Measurements from ENCODE around the gene ZSCAN21. TPM values are rescaled to one million over a fixed set of nuclear protein-coding genes. Genes with fewer than 3 reads are reported as not detected.
A peak's percentile ranks its signal among the peaks of the same experiment; 100 is the strongest.

Gene ZSCAN21
- total and polyA plus RNA-seq, 2 experiments from 2014 or later = 3.4 to 8.2 TPM

DNA sequence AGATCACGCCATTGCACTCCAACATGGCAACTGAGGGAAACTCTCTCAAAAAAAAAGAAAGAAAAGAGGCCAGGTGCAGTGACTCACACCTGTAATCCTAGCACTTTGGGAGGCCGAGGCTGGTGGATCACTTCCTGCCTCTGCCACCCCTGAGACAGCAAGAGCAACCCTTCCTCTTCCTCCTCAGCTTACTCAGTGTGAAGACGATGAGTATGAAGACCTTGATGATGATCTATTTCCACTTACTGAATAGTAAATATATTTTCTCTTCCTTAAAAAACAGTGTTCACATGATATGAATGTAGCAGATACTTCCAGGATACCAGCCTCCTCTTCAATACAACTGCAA is 36.3 kb upstream of the ZSCAN21 start:
- no peak overlapping the region for H3K4me2 ChIP-seq (ENCODE audit: unreplicated experiment)
- 73 to 82% methylated on average over 2 to 3 of the region's 3 CpGs for WGBS, 2 experiments (ENCODE audit: low coverage in 1 of 2, low lambda C conversion rate in 2 of 2, missing lambda C conversion rate in 2 of 2)
- H3K79me2 ChIP-seq (ENCODE audit: insufficient read depth) = peaks cover 29% of the 10 kb centered on the region
- H3K4me1 ChIP-seq (ENCODE audit: insufficient read depth) = peaks cover 13% of the 10 kb centered on the region
- H3F3A ChIP-seq (ENCODE audit: insufficient read depth) = no peaks in the 10 kb centered on the region
- H3K36me3 ChIP-seq (ENCODE audit: low read depth) = no peaks in the 10 kb centered on the region
- TF ChIP-seq EZH2phosphoT487 (IDR thresholded peaks at IDR 0.05; ENCODE audit: insufficient read depth, low read depth) (no peak), EZH2 (IDR thresholded peaks at IDR 0.05; ENCODE audit: insufficient read depth, poor library complexity, severe bottlenecking) (no peak)
- in situ Hi-C loops (cut with MboI) = no loop called here
- no peaks in the 10 kb centered on the region for H4K20me1 ChIP-seq (ENCODE audit: insufficient read depth)
- no peaks in the 10 kb centered on the region; the same call in 1 of the 2 replicates for H3K27me3 ChIP-seq (replicated peaks; ENCODE audit: insufficient read depth)
- no peaks in the 10 kb centered on the region for H3K9me3 ChIP-seq (ENCODE audit: low read depth)
- no peak overlapping the region for H3K27ac ChIP-seq
- H3K9me2 ChIP-seq (ENCODE audit: insufficient read depth) = no peaks in the 10 kb centered on the region
- no peak overlapping the region for H3K9ac ChIP-seq
- no peak overlapping the region for H2AFZ ChIP-seq
- H3K4me3 ChIP-seq = no peak overlapping the region
- DNase-seq = no peak

GRCh38 chr7:100015232-100016214 is 34.1 kb upstream of the ZSCAN21 start, which contains the start of gene ZKSCAN1:
Gene ZKSCAN1, plus strand, starts transcription at chr7:100015596. Its CDS starts 7,911 bp downstream, at chr7:100023507.
- in situ Hi-C loops (cut with MboI) = no loop called here
- Histone ChIP-seq H3K27ac (peak within 1 kb of the TSS; percentile 73), H3K9me3 (ENCODE audit: low read depth) (no peaks in the 10 kb centered on the region), H4K20me1 (ENCODE audit: insufficient read depth) (no peaks in the 10 kb centered on the region), H3F3A (ENCODE audit: insufficient read depth) (no peaks in the 10 kb centered on the region), H3K36me3 (ENCODE audit: low read depth) (no peaks in the 10 kb centered on the region), H3K27me3 (replicated peaks; ENCODE audit: insufficient read depth) (no peaks in the 10 kb centered on the region; the same call in 1 of the 2 replicates), H3K9ac (peak within 1 kb of the TSS; percentile 99), H3K4me3 (peak within 1 kb of the TSS; percentile 90), H3K4me1 (ENCODE audit: insufficient read depth) (peaks cover 13% of the 10 kb centered on the region), H3K9me2 (ENCODE audit: insufficient read depth) (no peaks in the 10 kb centered on the region), H3K79me2 (ENCODE audit: insufficient read depth) (peaks cover 51% of the 10 kb centered on the region), H3K4me2 (ENCODE audit: unreplicated experiment) (peak within 1 kb of the TSS; percentile 93), H2AFZ (peak within 1 kb of the TSS; percentile 99)
- no peak for TF ChIP-seq EZH2phosphoT487 (IDR thresholded peaks at IDR 0.05; ENCODE audit: insufficient read depth, low read depth)
- no peak for TF ChIP-seq EZH2 (IDR thresholded peaks at IDR 0.05; ENCODE audit: insufficient read depth, poor library complexity, severe bottlenecking)
- 2 to 3% methylated on average over 50 to 65 of the region's 70 CpGs for WGBS, 2 experiments (ENCODE audit: low coverage in 1 of 2, low lambda C conversion rate in 2 of 2, missing lambda C conversion rate in 2 of 2)
- DNase-seq = peak; percentile 98

- H4K20me1 ChIP-seq (ENCODE audit: insufficient read depth) = no peaks in the 10 kb centered on the region
- H3K9ac ChIP-seq = peak overlapping the region; percentile 99
- H3K4me1 ChIP-seq (ENCODE audit: insufficient read depth) = peaks cover 18% of the 10 kb centered on the region
- no peaks in the 10 kb centered on the region for H3K9me3 ChIP-seq (ENCODE audit: low read depth)
- in situ Hi-C loops (cut with MboI) = no loop called here
- H3K79me2 ChIP-seq (ENCODE audit: insufficient read depth) = peaks cover 59% of the 10 kb centered on the region
- WGBS, 2 experiments (ENCODE audit: low coverage in 1 of 2, low lambda C conversion rate in 2 of 2, missing lambda C conversion rate in 2 of 2) = 6 to 7% methylated on average over 11 of the region's 11 CpGs
- no peaks in the 10 kb centered on the region; the same call in 1 of the 2 replicates for H3K27me3 ChIP-seq (replicated peaks; ENCODE audit: insufficient read depth)
- H3K27ac ChIP-seq = peak overlapping the region; percentile 73
- H3F3A ChIP-seq (ENCODE audit: insufficient read depth) = peaks cover 2% of the 10 kb centered on the region; the same call in 1 of the 2 replicates
- H2AFZ ChIP-seq = peak overlapping the region; percentile 99; the same call in 1 of the 2 replicates
- no peaks in the 10 kb centered on the region for H3K36me3 ChIP-seq (ENCODE audit: low read depth)
- peak overlapping the region; percentile 93 for H3K4me2 ChIP-seq (ENCODE audit: unreplicated experiment)
- peak; percentile 47 for DNase-seq
- TF ChIP-seq EZH2phosphoT487 (IDR thresholded peaks at IDR 0.05; ENCODE audit: insufficient read depth, low read depth) = no peak
- TF ChIP-seq EZH2 (IDR thresholded peaks at IDR 0.05; ENCODE audit: insufficient read depth, poor library complexity, severe bottlenecking) = no peak
- H3K9me2 ChIP-seq (ENCODE audit: insufficient read depth) = no peaks in the 10 kb centered on the region
- H3K4me3 ChIP-seq = peak overlapping the region; percentile 90
Measured at GRCh38 chr7:100016215-100016901, 33.2 kb upstream of the ZSCAN21 start.

DNA sequence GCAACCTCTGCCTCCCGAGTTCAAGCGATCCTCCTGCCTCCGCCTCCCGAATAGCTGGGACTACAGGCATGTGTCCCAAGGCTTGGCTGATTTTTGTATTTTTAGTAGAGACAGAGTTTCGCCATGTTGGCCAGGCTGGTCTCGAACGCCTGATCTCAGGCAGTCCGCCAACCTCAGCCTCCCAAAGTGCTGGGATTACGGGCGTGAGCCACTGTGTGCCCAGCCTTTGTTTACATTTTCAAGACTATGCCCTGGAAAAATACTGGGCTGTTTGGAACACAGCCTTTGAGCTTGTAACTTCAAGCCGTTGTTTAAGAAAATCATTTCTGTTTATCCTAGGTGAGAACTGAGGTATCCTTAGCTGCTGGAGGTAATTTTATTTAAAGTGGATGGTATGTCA is 32.3 kb upstream of the ZSCAN21 start:
- peak overlapping the region; percentile 93 for H3K4me2 ChIP-seq (ENCODE audit: unreplicated experiment)
- in situ Hi-C loops (cut with MboI) = no loop called here
- TF ChIP-seq EZH2 (IDR thresholded peaks at IDR 0.05; ENCODE audit: insufficient read depth, poor library complexity, severe bottlenecking) (no peak), EZH2phosphoT487 (IDR thresholded peaks at IDR 0.05; ENCODE audit: insufficient read depth, low read depth) (no peak)
- H3K36me3 ChIP-seq (ENCODE audit: low read depth) = no peaks in the 10 kb centered on the region
- H3K4me3 ChIP-seq = peak overlapping the region; percentile 90
- no peaks in the 10 kb centered on the region for H3K9me3 ChIP-seq (ENCODE audit: low read depth)
- 49% methylated on average over 11 of the region's 11 CpGs for WGBS, 2 experiments (ENCODE audit: low coverage in 1 of 2, low lambda C conversion rate in 2 of 2, missing lambda C conversion rate in 2 of 2)
- no peaks in the 10 kb centered on the region for H3K27me3 ChIP-seq (replicated peaks; ENCODE audit: insufficient read depth)
- no peaks in the 10 kb centered on the region for H4K20me1 ChIP-seq (ENCODE audit: insufficient read depth)
- H3F3A ChIP-seq (ENCODE audit: insufficient read depth) = peaks cover 12% of the 10 kb centered on the region; the same call in 1 of the 2 replicates
- no peak overlapping the region for H3K27ac ChIP-seq
- peaks cover 22% of the 10 kb centered on the region for H3K4me1 ChIP-seq (ENCODE audit: insufficient read depth)
- no peak overlapping the region for H2AFZ ChIP-seq
- H3K9ac ChIP-seq = peak overlapping the region; percentile 99
- no peaks in the 10 kb centered on the region for H3K9me2 ChIP-seq (ENCODE audit: insufficient read depth)
- H3K79me2 ChIP-seq (ENCODE audit: insufficient read depth) = peaks cover 68% of the 10 kb centered on the region
- DNase-seq = no peak

Data from GM23248 (cell line).